HEK293 (cell line): ENCODE results near the gene TRAF4.

Source experiments
- EGR2 ChIP-seq: fragments of 450-650 bp; formaldehyde crosslinking; IDR thresholded peaks from 2 replicates; pipeline ENCODE4 v1.5.1; 2016; ENCODE audit warnings: low read depth, missing biosample characterization, missing genetic modification characterization
- HOXD13 ChIP-seq: sonication (generic); formaldehyde crosslinking; IDR thresholded peaks from 2 replicates; pipeline ENCODE4 v1.8.0; 2022; ENCODE audit warnings: missing genetic modification reagents, borderline replicate concordance
- KLF7 ChIP-seq: fragments of 450-650 bp; formaldehyde crosslinking; IDR thresholded peaks from 2 replicates; pipeline ENCODE4 v1.5.1; 2016; ENCODE audit warnings: missing biosample characterization, missing genetic modification characterization, borderline replicate concordance
- MZF1 ChIP-seq: fragments of 450-650 bp; formaldehyde crosslinking; IDR thresholded peaks from 2 replicates; pipeline ENCODE4 v1.5.1; 2017; ENCODE audit warnings: missing biosample characterization, missing genetic modification characterization, borderline replicate concordance
- OVOL3 ChIP-seq: fragments of 450-650 bp; formaldehyde crosslinking; IDR thresholded peaks from 2 replicates; pipeline ENCODE4 v1.5.1; 2016; ENCODE audit warnings: missing biosample characterization, missing genetic modification characterization
- WT1 ChIP-seq: fragments of 450-650 bp; formaldehyde crosslinking; IDR thresholded peaks from 2 replicates; pipeline ENCODE4 v1.5.1; 2016; ENCODE audit warnings: missing biosample characterization, missing genetic modification characterization
- YY2 ChIP-seq: fragments of 450-650 bp; formaldehyde crosslinking; IDR thresholded peaks from 2 replicates; pipeline ENCODE4 v1.5.1; 2016; ENCODE audit warnings: missing biosample characterization, missing genetic modification characterization
- ZFHX2 ChIP-seq: fragments of 450-650 bp; formaldehyde crosslinking; conservative IDR thresholded peaks from 2 replicates; pipeline ENCODE4 v1.5.1; 2016; ENCODE audit warnings: missing biosample characterization, missing genetic modification characterization
- ZFP41 ChIP-seq: fragments of 450-650 bp; formaldehyde crosslinking; IDR thresholded peaks from 2 replicates; pipeline ENCODE4 v1.5.1; 2016; ENCODE audit warnings: missing biosample characterization, missing genetic modification characterization, borderline replicate concordance
- ZIC2 ChIP-seq: fragments of 450-650 bp; formaldehyde crosslinking; IDR thresholded peaks from 2 replicates; pipeline ENCODE4 v1.5.1; 2016; ENCODE audit warnings: missing biosample characterization, missing genetic modification characterization
- ZNF223 ChIP-seq: fragments of 450-650 bp; formaldehyde crosslinking; IDR thresholded peaks from 2 replicates; pipeline ENCODE4 v1.5.1; 2016; ENCODE audit warnings: missing biosample characterization, missing genetic modification characterization
- ZNF366 ChIP-seq: fragments of 450-650 bp; formaldehyde crosslinking; conservative IDR thresholded peaks from 2 replicates; pipeline ENCODE4 v1.5.1; 2016; ENCODE audit warnings: missing biosample characterization, missing genetic modification characterization
- ZNF426 ChIP-seq: fragments of 450-650 bp; formaldehyde crosslinking; IDR thresholded peaks from 2 replicates; pipeline ENCODE4 v1.5.1; 2017; ENCODE audit warnings: missing biosample characterization, missing genetic modification characterization, mild to moderate bottlenecking, inconsistent platforms, moderate library complexity
- ZNF585B ChIP-seq: fragments of 450-650 bp; formaldehyde crosslinking; IDR thresholded peaks from 2 replicates; pipeline ENCODE4 v1.5.1; 2016; ENCODE audit warnings: missing biosample characterization, missing genetic modification characterization
- ZNF623 ChIP-seq: fragments of 450-650 bp; formaldehyde crosslinking; IDR thresholded peaks from 2 replicates; pipeline ENCODE4 v1.5.1; 2016; ENCODE audit warnings: missing biosample characterization, missing genetic modification characterization
- ZNF624 ChIP-seq: fragments of 450-650 bp; formaldehyde crosslinking; IDR thresholded peaks from 2 replicates; pipeline ENCODE4 v1.5.1; 2017; ENCODE audit warnings: missing biosample characterization, missing genetic modification characterization
- ZNF776 ChIP-seq: fragments of 450-650 bp; formaldehyde crosslinking; IDR thresholded peaks from 2 replicates; pipeline ENCODE4 v1.5.0; 2017; ENCODE audit warnings: missing biosample characterization, missing genetic modification characterization, borderline replicate concordance
- TF ChIP-seq, protein P1 (sequence below): fragments of 450-650 bp; formaldehyde crosslinking; IDR thresholded peaks from 2 replicates; pipeline ENCODE4 v1.5.1; 2016; ENCODE audit warnings: missing biosample characterization, missing genetic modification characterization
- TF ChIP-seq, protein P2 (sequence below): fragments of 450-650 bp; IDR thresholded peaks from 2 replicates; pipeline ENCODE4 v1.5.1; 2018; ENCODE audit warnings: missing biosample characterization, mild to moderate bottlenecking, missing genetic modification characterization
- TF ChIP-seq, protein P3 (sequence below): fragments of 450-650 bp; formaldehyde crosslinking; IDR thresholded peaks from 2 replicates; pipeline ENCODE4 v1.5.1; 2017; ENCODE audit warnings: missing biosample characterization, mild to moderate bottlenecking, missing genetic modification characterization, moderate library complexity
- TF ChIP-seq, protein P4 (sequence below): fragments of 450-650 bp; formaldehyde crosslinking; IDR thresholded peaks from 2 replicates; pipeline ENCODE4 v1.5.1; 2016; ENCODE audit warnings: missing biosample characterization, missing genetic modification characterization
- TF ChIP-seq, protein P5 (sequence below): fragments of 450-650 bp; formaldehyde crosslinking; conservative IDR thresholded peaks from 2 replicates; pipeline ENCODE4 v1.5.1; 2016; ENCODE audit warnings: low read depth, missing biosample characterization, missing genetic modification characterization
- TF ChIP-seq, protein P6 (sequence below): fragments of 450-650 bp; formaldehyde crosslinking; IDR thresholded peaks from 2 replicates; pipeline ENCODE4 v1.5.1; 2016; ENCODE audit warnings: missing biosample characterization, missing genetic modification characterization
- TF ChIP-seq, protein P7 (sequence below): fragments of 450-650 bp; formaldehyde crosslinking; optimal IDR thresholded peaks from 2 replicates; pipeline ENCODE3; 2016; ENCODE audit warnings: missing biosample characterization, mild to moderate bottlenecking, missing genetic modification characterization

Gene TRAF4

DNA sequence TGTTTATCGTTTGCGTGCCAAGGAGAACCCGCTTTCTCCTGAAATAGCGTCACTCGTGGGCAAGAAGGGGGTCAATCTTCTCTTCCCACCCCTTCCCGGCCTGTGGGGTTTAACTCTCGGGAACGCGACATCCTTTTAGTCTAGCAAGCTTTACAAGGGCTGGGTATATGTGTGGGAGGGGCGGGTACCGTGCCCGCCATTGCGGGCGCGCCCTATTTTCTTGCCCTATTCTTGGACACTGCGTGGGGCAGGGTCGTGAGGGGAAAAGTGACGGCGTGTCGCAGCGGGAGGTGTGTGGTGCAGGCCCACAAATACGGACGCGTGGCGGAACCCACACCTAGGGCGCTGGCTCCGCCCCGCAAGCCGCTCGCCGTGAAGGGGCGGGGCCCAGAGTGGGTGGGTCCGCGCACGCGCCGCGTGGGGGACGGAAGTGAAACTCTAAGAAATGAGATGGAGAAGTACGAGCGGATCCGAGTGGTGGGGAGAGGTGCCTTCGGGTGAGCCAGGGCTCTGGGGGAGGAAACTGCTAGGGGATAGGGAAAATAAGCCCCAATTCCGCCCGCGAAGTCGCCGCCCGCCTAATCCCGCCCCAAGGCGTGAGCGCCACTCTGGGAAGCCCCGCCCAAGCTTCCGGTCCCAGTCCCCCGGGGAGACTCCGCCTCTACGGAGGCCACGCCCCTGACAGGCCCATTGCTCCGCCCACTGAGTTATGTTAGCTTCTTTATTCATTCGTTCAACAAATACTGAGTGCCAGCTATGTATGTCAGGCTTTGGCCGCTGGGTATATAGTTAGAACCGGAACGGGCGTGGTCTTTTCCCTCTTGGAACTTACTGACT lies 15.2 kb upstream of the TRAF4 start, which contains the start of gene NEK8 (continued):
- TF ChIP-seq, protein P1, sequence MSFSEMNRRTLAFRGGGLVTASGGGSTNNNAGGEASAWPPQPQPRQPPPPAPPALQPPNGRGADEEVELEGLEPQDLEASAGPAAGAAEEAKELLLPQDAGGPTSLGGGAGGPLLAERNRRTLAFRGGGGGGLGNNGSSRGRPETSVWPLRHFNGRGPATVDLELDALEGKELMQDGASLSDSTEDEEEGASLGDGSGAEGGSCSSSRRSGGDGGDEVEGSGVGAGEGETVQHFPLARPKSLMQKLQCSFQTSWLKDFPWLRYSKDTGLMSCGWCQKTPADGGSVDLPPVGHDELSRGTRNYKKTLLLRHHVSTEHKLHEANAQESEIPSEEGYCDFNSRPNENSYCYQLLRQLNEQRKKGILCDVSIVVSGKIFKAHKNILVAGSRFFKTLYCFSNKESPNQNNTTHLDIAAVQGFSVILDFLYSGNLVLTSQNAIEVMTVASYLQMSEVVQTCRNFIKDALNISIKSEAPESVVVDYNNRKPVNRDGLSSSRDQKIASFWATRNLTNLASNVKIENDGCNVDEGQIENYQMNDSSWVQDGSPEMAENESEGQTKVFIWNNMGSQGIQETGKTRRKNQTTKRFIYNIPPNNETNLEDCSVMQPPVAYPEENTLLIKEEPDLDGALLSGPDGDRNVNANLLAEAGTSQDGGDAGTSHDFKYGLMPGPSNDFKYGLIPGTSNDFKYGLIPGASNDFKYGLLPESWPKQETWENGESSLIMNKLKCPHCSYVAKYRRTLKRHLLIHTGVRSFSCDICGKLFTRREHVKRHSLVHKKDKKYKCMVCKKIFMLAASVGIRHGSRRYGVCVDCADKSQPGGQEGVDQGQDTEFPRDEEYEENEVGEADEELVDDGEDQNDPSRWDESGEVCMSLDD (tag by site-specific recombination): peak; percentile 53; the same call in 1 of the 2 replicates
- TF ChIP-seq, protein P2, sequence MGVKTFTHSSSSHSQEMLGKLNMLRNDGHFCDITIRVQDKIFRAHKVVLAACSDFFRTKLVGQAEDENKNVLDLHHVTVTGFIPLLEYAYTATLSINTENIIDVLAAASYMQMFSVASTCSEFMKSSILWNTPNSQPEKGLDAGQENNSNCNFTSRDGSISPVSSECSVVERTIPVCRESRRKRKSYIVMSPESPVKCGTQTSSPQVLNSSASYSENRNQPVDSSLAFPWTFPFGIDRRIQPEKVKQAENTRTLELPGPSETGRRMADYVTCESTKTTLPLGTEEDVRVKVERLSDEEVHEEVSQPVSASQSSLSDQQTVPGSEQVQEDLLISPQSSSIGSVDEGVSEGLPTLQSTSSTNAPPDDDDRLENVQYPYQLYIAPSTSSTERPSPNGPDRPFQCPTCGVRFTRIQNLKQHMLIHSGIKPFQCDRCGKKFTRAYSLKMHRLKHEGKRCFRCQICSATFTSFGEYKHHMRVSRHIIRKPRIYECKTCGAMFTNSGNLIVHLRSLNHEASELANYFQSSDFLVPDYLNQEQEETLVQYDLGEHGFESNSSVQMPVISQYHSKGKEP: no peak
- TF ChIP-seq EGR2 (tag by site-specific recombination): peak; percentile 80
- TF ChIP-seq OVOL3 (tag by site-specific recombination): no peak
- TF ChIP-seq, protein P3, sequence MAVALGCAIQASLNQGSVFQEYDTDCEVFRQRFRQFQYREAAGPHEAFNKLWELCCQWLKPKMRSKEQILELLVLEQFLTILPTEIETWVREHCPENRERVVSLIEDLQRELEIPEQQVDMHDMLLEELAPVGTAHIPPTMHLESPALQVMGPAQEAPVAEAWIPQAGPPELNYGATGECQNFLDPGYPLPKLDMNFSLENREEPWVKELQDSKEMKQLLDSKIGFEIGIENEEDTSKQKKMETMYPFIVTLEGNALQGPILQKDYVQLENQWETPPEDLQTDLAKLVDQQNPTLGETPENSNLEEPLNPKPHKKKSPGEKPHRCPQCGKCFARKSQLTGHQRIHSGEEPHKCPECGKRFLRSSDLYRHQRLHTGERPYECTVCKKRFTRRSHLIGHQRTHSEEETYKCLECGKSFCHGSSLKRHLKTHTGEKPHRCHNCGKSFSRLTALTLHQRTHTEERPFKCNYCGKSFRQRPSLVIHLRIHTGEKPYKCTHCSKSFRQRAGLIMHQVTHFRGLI (tag by site-specific recombination): peak; percentile 39; the same call in 1 of the 2 replicates
- TF ChIP-seq ZFP41 (tag by site-specific recombination): no peak
- peak; percentile 68 for TF ChIP-seq ZIC2 (tag by site-specific recombination)
- no peak for TF ChIP-seq YY2 (tag by site-specific recombination)
- TF ChIP-seq ZNF776 (tag by site-specific recombination): no peak
- no peak for TF ChIP-seq ZNF624 (tag by site-specific recombination)
- no peak for TF ChIP-seq ZNF623 (tag by site-specific recombination)
- peak; percentile 37; the same call in 1 of the 2 replicates for TF ChIP-seq MZF1 (tag by site-specific recombination)
- TF ChIP-seq, protein P4, sequence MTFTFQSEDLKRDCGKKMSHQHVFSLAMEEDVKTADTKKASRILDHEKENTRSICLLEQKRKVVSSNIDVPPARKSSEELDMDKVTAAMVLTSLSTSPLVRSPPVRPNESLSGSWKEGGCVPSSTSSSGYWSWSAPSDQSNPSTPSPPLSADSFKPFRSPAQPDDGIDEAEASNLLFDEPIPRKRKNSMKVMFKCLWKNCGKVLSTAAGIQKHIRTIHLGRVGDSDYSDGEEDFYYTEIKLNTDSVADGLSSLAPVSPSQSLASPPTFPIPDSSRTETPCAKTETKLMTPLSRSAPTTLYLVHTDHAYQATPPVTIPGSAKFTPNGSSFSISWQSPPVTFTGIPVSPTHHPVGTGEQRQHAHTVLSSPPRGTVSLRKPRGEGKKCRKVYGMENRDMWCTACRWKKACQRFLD (tag by site-specific recombination): no peak
- no peak; the same call in 1 of the 2 replicates for TF ChIP-seq HOXD13 (CRISPR knock-in tag)
- TF ChIP-seq ZNF366 (tag by site-specific recombination): no peak
- peak; percentile 75; the same call in 1 of the 2 replicates for TF ChIP-seq KLF7 (tag by site-specific recombination)
- no peak for TF ChIP-seq ZNF426 (tag by site-specific recombination)
- TF ChIP-seq, protein P5, sequence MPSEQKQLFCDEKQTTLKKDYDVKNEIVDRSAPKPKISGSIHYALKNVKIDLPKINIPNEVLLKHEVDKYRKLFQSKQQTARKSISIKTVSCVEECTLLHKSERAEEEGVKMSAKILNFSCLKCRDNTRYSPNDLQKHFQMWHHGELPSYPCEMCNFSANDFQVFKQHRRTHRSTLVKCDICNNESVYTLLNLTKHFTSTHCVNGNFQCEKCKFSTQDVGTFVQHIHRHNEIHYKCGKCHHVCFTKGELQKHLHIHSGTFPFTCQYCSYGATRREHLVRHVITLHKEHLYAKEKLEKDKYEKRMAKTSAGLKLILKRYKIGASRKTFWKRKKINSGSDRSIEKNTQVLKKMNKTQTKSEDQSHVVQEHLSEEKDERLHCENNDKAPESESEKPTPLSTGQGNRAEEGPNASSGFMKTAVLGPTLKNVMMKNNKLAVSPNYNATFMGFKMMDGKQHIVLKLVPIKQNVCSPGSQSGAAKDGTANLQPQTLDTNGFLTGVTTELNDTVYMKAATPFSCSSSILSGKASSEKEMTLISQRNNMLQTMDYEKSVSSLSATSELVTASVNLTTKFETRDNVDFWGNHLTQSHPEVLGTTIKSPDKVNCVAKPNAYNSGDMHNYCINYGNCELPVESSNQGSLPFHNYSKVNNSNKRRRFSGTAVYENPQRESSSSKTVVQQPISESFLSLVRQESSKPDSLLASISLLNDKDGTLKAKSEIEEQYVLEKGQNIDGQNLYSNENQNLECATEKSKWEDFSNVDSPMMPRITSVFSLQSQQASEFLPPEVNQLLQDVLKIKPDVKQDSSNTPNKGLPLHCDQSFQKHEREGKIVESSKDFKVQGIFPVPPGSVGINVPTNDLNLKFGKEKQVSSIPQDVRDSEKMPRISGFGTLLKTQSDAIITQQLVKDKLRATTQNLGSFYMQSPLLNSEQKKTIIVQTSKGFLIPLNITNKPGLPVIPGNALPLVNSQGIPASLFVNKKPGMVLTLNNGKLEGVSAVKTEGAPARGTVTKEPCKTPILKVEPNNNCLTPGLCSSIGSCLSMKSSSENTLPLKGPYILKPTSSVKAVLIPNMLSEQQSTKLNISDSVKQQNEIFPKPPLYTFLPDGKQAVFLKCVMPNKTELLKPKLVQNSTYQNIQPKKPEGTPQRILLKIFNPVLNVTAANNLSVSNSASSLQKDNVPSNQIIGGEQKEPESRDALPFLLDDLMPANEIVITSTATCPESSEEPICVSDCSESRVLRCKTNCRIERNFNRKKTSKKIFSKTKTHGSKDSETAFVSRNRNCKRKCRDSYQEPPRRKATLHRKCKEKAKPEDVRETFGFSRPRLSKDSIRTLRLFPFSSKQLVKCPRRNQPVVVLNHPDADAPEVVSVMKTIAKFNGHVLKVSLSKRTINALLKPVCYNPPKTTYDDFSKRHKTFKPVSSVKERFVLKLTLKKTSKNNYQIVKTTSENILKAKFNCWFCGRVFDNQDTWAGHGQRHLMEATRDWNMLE (tag by site-specific recombination): no peak
- no peak for TF ChIP-seq WT1 (tag by site-specific recombination)
- no peak for TF ChIP-seq ZNF585B
- TF ChIP-seq, protein P6, sequence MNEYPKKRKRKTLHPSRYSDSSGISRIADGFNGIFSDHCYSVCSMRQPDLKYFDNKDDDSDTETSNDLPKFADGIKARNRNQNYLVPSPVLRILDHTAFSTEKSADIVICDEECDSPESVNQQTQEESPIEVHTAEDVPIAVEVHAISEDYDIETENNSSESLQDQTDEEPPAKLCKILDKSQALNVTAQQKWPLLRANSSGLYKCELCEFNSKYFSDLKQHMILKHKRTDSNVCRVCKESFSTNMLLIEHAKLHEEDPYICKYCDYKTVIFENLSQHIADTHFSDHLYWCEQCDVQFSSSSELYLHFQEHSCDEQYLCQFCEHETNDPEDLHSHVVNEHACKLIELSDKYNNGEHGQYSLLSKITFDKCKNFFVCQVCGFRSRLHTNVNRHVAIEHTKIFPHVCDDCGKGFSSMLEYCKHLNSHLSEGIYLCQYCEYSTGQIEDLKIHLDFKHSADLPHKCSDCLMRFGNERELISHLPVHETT (tag by site-specific recombination): peak; percentile 44; the same call in 1 of the 2 replicates
- TF ChIP-seq ZNF223 (tag by site-specific recombination): peak; percentile 86
- TF ChIP-seq, protein P7, sequence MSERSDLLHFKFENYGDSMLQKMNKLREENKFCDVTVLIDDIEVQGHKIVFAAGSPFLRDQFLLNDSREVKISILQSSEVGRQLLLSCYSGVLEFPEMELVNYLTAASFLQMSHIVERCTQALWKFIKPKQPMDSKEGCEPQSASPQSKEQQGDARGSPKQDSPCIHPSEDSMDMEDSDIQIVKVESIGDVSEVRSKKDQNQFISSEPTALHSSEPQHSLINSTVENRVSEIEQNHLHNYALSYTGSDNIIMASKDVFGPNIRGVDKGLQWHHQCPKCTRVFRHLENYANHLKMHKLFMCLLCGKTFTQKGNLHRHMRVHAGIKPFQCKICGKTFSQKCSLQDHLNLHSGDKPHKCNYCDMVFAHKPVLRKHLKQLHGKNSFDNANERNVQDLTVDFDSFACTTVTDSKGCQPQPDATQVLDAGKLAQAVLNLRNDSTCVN (tag by site-specific recombination): peak; percentile 85
- peak; percentile 88 for TF ChIP-seq ZFHX2 (tag by site-specific recombination)
